ENCODE data around the gene PAQR4. TPM values are rescaled to one million over a fixed set of nuclear protein-coding genes. Genes with fewer than 3 reads are reported as not detected.

Gene PAQR4
- total RNA-seq, 4 donors from 2014 or later, result 2.8 to 5.6 (median 3.3) TPM

GRCh38 chr16:2960183-2961010 lies 8.8 kb upstream of the PAQR4 start:
- no peaks in the 10 kb centered on the region for H3K9me3 ChIP-seq

GRCh38 chr16:2962334-2963073 lies 6.6 kb upstream of the PAQR4 start:
- WGBS, 2 donors, result 30 to 35% methylated on average over 16 to 17 of the region's 28 CpGs
- Histone ChIP-seq H3K27ac (no peak overlapping the region), H3K4me1 (peaks cover 27 to 35% of the 10 kb centered on the region in 2 donors), H3K9me3 (no peaks in the 10 kb centered on the region), H3K4me3 (replicated peaks in 1 of 3) (no peak overlapping the region), H3K36me3 (no peaks in the 10 kb centered on the region), H3K27me3 (peaks cover 47% of the 10 kb centered on the region)
- no peak for DNase-seq
- TF ChIP-seq, protein P1, sequence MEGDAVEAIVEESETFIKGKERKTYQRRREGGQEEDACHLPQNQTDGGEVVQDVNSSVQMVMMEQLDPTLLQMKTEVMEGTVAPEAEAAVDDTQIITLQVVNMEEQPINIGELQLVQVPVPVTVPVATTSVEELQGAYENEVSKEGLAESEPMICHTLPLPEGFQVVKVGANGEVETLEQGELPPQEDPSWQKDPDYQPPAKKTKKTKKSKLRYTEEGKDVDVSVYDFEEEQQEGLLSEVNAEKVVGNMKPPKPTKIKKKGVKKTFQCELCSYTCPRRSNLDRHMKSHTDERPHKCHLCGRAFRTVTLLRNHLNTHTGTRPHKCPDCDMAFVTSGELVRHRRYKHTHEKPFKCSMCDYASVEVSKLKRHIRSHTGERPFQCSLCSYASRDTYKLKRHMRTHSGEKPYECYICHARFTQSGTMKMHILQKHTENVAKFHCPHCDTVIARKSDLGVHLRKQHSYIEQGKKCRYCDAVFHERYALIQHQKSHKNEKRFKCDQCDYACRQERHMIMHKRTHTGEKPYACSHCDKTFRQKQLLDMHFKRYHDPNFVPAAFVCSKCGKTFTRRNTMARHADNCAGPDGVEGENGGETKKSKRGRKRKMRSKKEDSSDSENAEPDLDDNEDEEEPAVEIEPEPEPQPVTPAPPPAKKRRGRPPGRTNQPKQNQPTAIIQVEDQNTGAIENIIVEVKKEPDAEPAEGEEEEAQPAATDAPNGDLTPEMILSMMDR (IDR thresholded peaks at IDR 0.05), result no peak
- TF ChIP-seq POLR2A (IDR thresholded peaks at IDR 0.05), result no peak
- intact Hi-C loops (cut with DNase I), result no loop called here

More at GRCh38 chr16:2960183-2961010, 8.8 kb upstream of the PAQR4 start:
- TF ChIP-seq, protein P1 (IDR thresholded peaks at IDR 0.05), result no peak
- no peak for TF ChIP-seq POLR2A (IDR thresholded peaks at IDR 0.05)
- H3K4me3 ChIP-seq (replicated peaks in 1 of 3), result no peak overlapping the region
- H3K4me1 ChIP-seq, result peaks cover 23 to 25% of the 10 kb centered on the region in 2 donors
- intact Hi-C loops (cut with DNase I), result no loop called here
- DNase-seq, result no peak
- H3K36me3 ChIP-seq, result no peaks in the 10 kb centered on the region
- 70 to 81% methylated on average over 17 of the region's 17 CpGs for WGBS, 2 donors
- H3K27me3 ChIP-seq, result peaks cover 28% of the 10 kb centered on the region
- no peak overlapping the region for H3K27ac ChIP-seq

GRCh38 chr16:2963074-2963722 lies 6.0 kb upstream of the PAQR4 start:
- Histone ChIP-seq H3K4me1 (peaks cover 28 to 40% of the 10 kb centered on the region in 2 donors), H3K27ac (no peak overlapping the region), H3K36me3 (no peaks in the 10 kb centered on the region)

DNA sequence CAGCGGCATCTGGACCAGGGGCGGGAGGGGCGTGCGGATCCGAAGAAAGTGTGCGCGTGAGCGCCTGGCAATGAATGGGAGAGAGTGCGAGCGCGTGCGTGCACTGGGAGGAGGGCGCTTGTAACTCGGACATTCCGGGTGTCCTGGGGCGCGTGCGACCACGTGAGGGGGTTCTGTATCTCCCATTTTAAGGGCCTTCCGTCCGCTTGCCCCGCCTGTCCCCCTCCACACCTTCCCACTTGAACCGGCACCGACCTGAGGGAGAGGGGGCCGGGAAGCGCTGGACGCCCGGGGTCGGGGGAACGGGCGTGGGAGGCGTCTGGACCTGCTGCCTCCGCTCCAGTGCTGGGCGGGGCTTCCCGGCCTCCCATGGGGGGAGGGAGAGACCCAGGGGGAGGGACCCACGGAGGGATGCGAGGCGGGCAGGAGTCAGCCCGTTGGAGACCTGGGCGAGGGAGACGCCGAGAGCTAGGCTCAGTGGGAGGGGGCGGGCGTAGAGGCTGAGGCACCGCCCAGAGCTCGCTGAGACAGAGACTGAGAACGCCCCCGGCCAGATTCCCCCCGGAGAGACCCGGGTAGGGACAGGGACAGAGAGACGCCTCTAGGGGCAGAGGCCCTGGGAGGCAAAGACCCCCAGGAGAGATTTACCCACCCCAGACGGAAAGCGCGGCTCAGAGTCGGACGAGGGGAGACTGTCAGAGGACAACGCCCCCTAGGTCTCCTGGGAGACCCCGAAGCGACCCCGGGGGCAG lies 5.2 kb upstream of the PAQR4 start, which contains the start of gene KREMEN2:
TSS of gene KREMEN2 (plus strand) at position 553 of the 752 bp plus-strand sequence. CDS start 246 bp downstream, outside the sequence.
- whole genome bisulfite sequencing, 2 donors, result 0 to 1% methylated on average over 32 to 38 of the region's 60 CpGs
- Histone ChIP-seq H3K4me3 (replicated peaks in 1 of 3) (peak within 1 kb of the TSS in 1 of 3 donors; percentile 17), H3K27me3 (peaks cover 47% of the 10 kb centered on the region), H3K36me3 (no peaks in the 10 kb centered on the region), H3K9me3 (no peaks in the 10 kb centered on the region), H3K27ac (no peak within 1 kb of the TSS), H3K4me1 (peaks cover 34 to 47% of the 10 kb centered on the region in 2 donors)
- TF ChIP-seq POLR2A (IDR thresholded peaks at IDR 0.05), result no peak
- TF ChIP-seq, protein P1 (IDR thresholded peaks at IDR 0.05), result no peak
- intact Hi-C loops (cut with DNase I), result no loop called here
- DNase-seq, result no peak

More at GRCh38 chr16:2963074-2963722, 6.0 kb upstream of the PAQR4 start:
- H3K27me3 ChIP-seq, result peaks cover 47% of the 10 kb centered on the region
- intact Hi-C loops (cut with DNase I), result no loop called here
- no peaks in the 10 kb centered on the region for H3K9me3 ChIP-seq
- WGBS, 2 donors, result 10 to 15% methylated on average over 2 to 4 of the region's 40 CpGs
- H3K4me3 ChIP-seq (replicated peaks in 1 of 3), result no peak overlapping the region
- TF ChIP-seq, protein P1 (IDR thresholded peaks at IDR 0.05), result no peak
- no peak for TF ChIP-seq POLR2A (IDR thresholded peaks at IDR 0.05)
- DNase-seq, result no peak
